GM12875 (cell line): Measurements from ENCODE around the gene SPRR4.

Experiments used
- H3K4me3 ChIP-seq: one replicate; pipeline ENCODE4 v1.5.1; 2011; ENCODE audit warnings: low read depth, low read length, control low read depth
- TF ChIP-seq, protein P1 (sequence below): IDR thresholded peaks from 2 replicates; pipeline ENCODE4 v1.5.1; 2011; ENCODE audit warnings: low read depth, mild to moderate bottlenecking, control low read depth, inconsistent platforms, low read length, moderate library complexity, borderline replicate concordance; ENCODE audit not compliant: insufficient read depth

The SPRR4 gene, protein sequence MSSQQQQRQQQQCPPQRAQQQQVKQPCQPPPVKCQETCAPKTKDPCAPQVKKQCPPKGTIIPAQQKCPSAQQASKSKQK

DNA sequence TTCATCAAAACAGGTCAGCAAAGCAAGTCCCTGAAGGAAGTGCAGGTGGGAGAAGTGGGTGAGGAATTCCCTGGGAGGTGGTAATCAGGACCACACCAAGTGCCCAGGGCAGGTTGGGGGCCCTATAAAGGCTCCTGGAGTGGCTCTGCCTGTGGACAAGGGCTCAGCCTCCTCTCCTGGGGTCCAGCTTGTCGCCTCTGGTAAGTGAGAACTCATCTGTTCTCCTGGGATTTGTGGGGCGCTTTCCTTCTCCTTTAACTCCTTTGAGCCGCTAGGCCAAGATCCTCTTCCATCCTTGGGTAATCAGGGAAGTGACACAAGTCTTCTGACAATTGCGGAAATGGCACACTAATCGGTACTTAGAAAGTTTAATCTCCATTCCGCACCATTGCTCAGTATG is at the start of gene SPRR4:
SPRR4 (plus strand) TSS at position 154 of the 400 bp plus-strand sequence. CDS start 1,243 bp downstream, outside the sequence.
- TF ChIP-seq, protein P1, sequence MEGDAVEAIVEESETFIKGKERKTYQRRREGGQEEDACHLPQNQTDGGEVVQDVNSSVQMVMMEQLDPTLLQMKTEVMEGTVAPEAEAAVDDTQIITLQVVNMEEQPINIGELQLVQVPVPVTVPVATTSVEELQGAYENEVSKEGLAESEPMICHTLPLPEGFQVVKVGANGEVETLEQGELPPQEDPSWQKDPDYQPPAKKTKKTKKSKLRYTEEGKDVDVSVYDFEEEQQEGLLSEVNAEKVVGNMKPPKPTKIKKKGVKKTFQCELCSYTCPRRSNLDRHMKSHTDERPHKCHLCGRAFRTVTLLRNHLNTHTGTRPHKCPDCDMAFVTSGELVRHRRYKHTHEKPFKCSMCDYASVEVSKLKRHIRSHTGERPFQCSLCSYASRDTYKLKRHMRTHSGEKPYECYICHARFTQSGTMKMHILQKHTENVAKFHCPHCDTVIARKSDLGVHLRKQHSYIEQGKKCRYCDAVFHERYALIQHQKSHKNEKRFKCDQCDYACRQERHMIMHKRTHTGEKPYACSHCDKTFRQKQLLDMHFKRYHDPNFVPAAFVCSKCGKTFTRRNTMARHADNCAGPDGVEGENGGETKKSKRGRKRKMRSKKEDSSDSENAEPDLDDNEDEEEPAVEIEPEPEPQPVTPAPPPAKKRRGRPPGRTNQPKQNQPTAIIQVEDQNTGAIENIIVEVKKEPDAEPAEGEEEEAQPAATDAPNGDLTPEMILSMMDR, result no peak

DNA sequence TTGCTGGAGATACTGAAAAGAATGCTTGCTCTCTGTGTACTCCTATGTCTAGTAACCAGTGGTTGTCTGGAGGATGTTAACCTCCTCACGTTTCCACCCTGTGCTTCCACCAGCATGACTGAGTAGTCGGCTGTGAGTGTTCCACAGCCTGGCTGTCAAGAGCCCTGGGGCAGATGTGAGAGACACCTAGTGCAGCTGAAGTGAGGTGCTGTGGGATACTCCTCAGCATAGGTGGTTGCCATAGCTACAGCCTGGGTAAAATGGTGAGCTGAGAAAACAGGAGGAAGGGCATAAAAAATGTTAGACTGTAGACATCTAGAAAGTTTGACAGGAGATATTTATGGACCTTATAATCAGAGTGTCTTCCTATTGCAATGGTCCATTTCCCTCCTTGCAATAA is 46.3 kb upstream of the SPRR4 start:
- TF ChIP-seq, protein P1, result no peak
- no peak overlapping the region for H3K4me3 ChIP-seq

More for the DNA sequence above, at the start of gene SPRR4:
- no peak within 1 kb of the TSS for H3K4me3 ChIP-seq

DNA sequence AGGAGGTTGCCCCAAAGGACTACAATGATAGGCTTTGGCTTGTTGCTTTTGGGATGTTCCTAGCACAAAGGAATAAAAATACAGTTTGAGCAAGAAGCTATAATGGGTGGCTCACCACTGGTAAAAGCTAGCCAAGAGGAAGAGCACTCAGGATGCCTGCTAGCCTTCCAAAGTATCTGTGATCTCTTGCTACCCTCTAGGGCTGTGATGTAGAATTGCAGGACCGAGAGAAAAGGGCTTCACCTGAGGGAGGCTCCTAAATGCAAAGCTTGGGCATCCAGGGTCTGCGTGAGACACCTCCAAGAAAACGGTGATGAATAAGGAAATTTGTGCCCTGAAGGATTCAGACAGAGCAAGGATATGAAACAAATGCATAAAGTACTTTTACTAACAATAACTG is 44.4 kb upstream of the SPRR4 start:
- no peak overlapping the region for H3K4me3 ChIP-seq
- TF ChIP-seq, protein P1, result peak; percentile 79

DNA sequence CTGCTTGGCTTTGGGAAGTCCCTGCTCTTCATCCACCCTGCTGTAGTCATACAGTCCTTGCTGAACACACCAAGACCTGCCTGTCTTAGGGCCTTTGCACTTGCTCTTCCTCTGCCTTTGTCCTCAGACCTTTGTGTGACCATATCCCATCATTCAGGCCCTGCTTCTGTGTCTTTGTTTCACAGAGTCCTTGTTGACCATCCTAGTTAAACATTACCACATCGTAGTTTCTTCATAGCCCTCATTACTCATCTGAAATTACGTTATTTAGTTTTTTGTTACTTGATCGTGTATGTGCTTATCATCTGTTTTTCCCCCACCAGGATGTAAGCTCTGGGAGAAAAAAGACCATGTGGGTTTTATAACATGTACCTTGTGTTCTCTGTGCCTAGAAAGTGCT is 41.8 kb upstream of the SPRR4 start:
- TF ChIP-seq, protein P1, result no peak
- no peak overlapping the region for H3K4me3 ChIP-seq

DNA sequence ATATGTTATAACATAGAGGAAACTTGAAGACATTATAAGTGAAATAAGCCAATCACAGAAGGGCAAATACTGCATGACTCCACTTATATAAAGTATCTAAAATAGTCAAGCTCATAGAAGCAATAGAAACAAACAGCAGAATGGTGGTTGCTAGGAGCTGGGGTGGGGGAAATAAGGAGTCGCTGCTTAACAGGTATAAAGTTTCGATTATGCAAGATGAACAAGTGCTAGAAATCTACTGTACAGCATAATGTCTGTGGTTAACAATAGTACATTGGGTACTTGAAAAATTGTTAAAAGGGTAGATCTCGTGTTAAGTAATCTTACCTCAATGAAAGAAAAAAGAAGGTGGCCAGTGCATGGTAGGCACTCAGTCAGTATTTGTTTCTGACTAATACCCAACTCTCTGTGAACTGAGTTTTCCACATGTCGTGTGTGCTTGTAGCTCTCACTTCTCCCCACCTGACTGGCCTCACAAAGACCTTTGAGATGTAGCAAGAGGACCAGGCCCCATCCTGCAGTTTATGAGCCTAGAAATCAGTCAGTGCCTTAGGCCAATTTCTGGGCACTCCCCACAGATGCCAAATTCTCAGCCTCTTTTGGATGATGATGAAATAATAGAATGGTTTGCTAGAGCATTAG is 38.2 kb upstream of the SPRR4 start:
- TF ChIP-seq, protein P1, result no peak
- H3K4me3 ChIP-seq, result no peak overlapping the region

DNA sequence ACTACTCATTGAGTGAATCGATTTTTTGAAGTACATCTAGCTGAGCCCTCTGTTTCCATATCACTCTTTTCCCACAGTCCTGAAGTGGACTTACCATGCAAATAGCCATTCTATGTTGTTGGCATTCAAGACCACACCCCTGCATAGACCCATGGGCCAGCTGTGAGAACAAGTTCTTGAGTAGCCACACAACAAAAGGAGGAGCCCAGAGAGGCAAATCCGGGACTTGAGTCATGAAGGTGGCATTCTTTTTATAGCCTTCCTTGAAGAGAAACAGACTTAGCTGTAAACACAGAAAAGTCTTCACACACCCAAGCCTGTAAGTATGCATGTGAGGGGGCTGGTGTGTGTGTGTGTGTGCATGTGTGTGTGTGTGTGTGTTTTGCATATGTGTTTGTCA is 37.3 kb upstream of the SPRR4 start:
- TF ChIP-seq, protein P1, result no peak
- no peak overlapping the region for H3K4me3 ChIP-seq

DNA sequence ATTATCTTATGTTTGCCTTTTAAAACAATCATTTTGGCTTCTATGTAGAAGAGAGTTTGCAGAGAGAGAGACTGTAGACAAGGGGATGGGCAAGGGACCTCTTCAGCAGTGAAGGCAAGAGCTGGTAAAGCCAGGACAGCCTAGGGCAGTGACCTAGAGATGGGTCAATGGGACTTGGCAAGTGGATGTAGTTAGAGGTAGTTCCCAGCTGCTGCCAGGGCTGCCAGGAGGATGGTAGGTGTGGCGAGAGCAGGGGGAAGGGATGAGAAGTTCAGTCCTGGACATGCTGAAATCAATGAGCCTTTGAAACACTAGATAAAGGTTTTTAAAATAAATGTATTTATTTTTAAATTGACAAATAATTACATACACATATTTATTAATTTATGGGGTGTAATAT is 29.8 kb upstream of the SPRR4 start:
- TF ChIP-seq, protein P1, result no peak
- no peak overlapping the region for H3K4me3 ChIP-seq
